ENCODE measurements around the gene ARFGAP1.

The ARFGAP1 gene

GRCh38 chr20:63306673-63307537 is 34.3 kb downstream of the ARFGAP1 start:
- DNase-seq (ENCODE audit: low read depth in 2 of 2): no peak

GRCh38 chr20:63307538-63308217 is 35.1 kb downstream of the ARFGAP1 start:
- no peak for DNase-seq (ENCODE audit: low read depth in 2 of 2)

GRCh38 chr20:63308218-63308911 is 35.8 kb downstream of the ARFGAP1 start:
- DNase-seq (ENCODE audit: low read depth in 2 of 2): no peak

- no peak for DNase-seq (ENCODE audit: low read depth in 2 of 2)
Observed at GRCh38 chr20:63309261-63310071, 36.9 kb downstream of the ARFGAP1 start.

- DNase-seq (ENCODE audit: low read depth in 2 of 2): no peak
Observed at GRCh38 chr20:63310265-63310991, 37.8 kb downstream of the ARFGAP1 start.

- no peak for DNase-seq (ENCODE audit: low read depth in 2 of 2)
Observed at GRCh38 chr20:63311186-63311832, 38.7 kb downstream of the ARFGAP1 start.

- DNase-seq (ENCODE audit: low read depth in 2 of 2): no peak
Observed at GRCh38 chr20:63311833-63312243, 39.2 kb downstream of the ARFGAP1 start.

GRCh38 chr20:63312273-63312672 is 39.7 kb downstream of the ARFGAP1 start:
- DNase-seq (ENCODE audit: low read depth in 2 of 2): no peak

- DNase-seq (ENCODE audit: low read depth in 2 of 2): no peak
Observed at GRCh38 chr20:63312690-63313348, 40.2 kb downstream of the ARFGAP1 start.

GRCh38 chr20:63313349-63314014 is 40.9 kb downstream of the ARFGAP1 start:
- DNase-seq (ENCODE audit: low read depth in 2 of 2): no peak

GRCh38 chr20:63314015-63314471 is 41.4 kb downstream of the ARFGAP1 start:
- DNase-seq (ENCODE audit: low read depth in 2 of 2): no peak

GRCh38 chr20:63314566-63315239 is 42.1 kb downstream of the ARFGAP1 start:
- DNase-seq (ENCODE audit: low read depth in 2 of 2): no peak

GRCh38 chr20:63315240-63315689 is 42.7 kb downstream of the ARFGAP1 start:
- no peak for DNase-seq (ENCODE audit: low read depth in 2 of 2)

- no peak for DNase-seq (ENCODE audit: low read depth in 2 of 2)
Observed at GRCh38 chr20:63315731-63316491, 43.3 kb downstream of the ARFGAP1 start.

- no peak for DNase-seq (ENCODE audit: low read depth in 2 of 2)
Observed at GRCh38 chr20:63316502-63316921, 43.9 kb downstream of the ARFGAP1 start.

- DNase-seq (ENCODE audit: low read depth in 2 of 2): no peak
Observed at GRCh38 chr20:63317061-63317460, 44.4 kb downstream of the ARFGAP1 start.

GRCh38 chr20:63317601-63318291 is 45.1 kb downstream of the ARFGAP1 start:
- no peak for DNase-seq (ENCODE audit: low read depth in 2 of 2)
